Cardiac muscle cell (in vitro differentiated cells and primary cell): ENCODE measurements around the gene WDR82. TPM values are rescaled to one million over a fixed set of nuclear protein-coding genes. Genes with fewer than 3 reads are reported as not detected.

Experiments used
- DNase-seq, 2 donors: peaks; one replicate each; pipeline versions ENCODE4 v3.0.0 to v3.0.0-alpha.2; 2010 to 2017; ENCODE audit warnings: low read depth in 1 of 2, low spot score in 1 of 2
- H3K27ac ChIP-seq: fragments of 200-600 bp; sonication (generic); 2 replicates; pipeline ENCODE4 v1.5.1; 2016
- H3K27me3 ChIP-seq: fragments of 200-600 bp; sonication (generic); 2 replicates; pipeline ENCODE4 v1.6.0; 2016; ENCODE audit warnings: control low read depth
- H3K36me3 ChIP-seq: fragments of 200-600 bp; sonication (generic); 2 replicates; pipeline ENCODE4 v1.5.1; 2016; ENCODE audit warnings: control low read depth
- H3K4me1 ChIP-seq: fragments of 200-600 bp; sonication (generic); 2 replicates; pipeline ENCODE4 v1.8.1; 2017; ENCODE audit warnings: low read depth, mild to moderate bottlenecking, mixed run types
- H3K4me3 ChIP-seq: fragments of 200-600 bp; sonication (generic); 2 replicates; pipeline ENCODE4 v1.5.1; 2016; ENCODE audit warnings: mild to moderate bottlenecking
- H3K9me3 ChIP-seq: fragments of 200-600 bp; sonication (generic); 2 replicates; pipeline ENCODE4 v1.5.1; 2017; ENCODE audit warnings: low read depth, mild to moderate bottlenecking, control low read depth
- CTCF ChIP-seq: IDR thresholded peaks from 2 replicates; pipeline ENCODE4 v1.5.1; 2012; ENCODE audit warnings: low read depth, mild to moderate bottlenecking, low read length
- polyA plus RNA-seq: library from polyadenylated mRNA; unstranded; fragments of >200 nt; fragmentation: Nextera tagmentation; extraction: Ambion mirVana; gene quantifications from 2 replicates; pipeline ENCODE4 v1.2.1, GENCODE V29; 2016
- total RNA-seq: library from RNA; depleted of rRNA; stranded (reverse); fragments of >200 nt; gene quantifications from 2 replicates; pipeline ENCODE4 v1.2.3, GENCODE V29; 2016

WDR82 gene
- total and polyA plus RNA-seq, 2 experiments from 2014 or later = 30.7 to 35.4 TPM

GRCh38 chr3:52243791-52244628 lies 34.4 kb downstream of the WDR82 start:
- Histone ChIP-seq H3K36me3 (no peaks in the 10 kb centered on the region), H3K9me3 (no peaks in the 10 kb centered on the region), H3K4me1 (no peaks in the 10 kb centered on the region), H3K27ac (no peak overlapping the region), H3K4me3 (no peak overlapping the region), H3K27me3 (peaks cover 3% of the 10 kb centered on the region)
- no peak for TF ChIP-seq CTCF
- DNase-seq = no peak

- no peak for TF ChIP-seq CTCF
- H3K27me3 ChIP-seq = peaks cover 3% of the 10 kb centered on the region
- no peaks in the 10 kb centered on the region for H3K9me3 ChIP-seq
- H3K4me3 ChIP-seq = no peak overlapping the region
- peaks cover 5% of the 10 kb centered on the region for H3K4me1 ChIP-seq
- no peak for DNase-seq
- no peak overlapping the region for H3K27ac ChIP-seq
- no peaks in the 10 kb centered on the region for H3K36me3 ChIP-seq
Observed at GRCh38 chr3:52242039-52242438, 36.4 kb downstream of the WDR82 start.

- H3K36me3 ChIP-seq = no peaks in the 10 kb centered on the region
- no peak overlapping the region for H3K4me3 ChIP-seq
- peaks cover 14% of the 10 kb centered on the region for H3K4me1 ChIP-seq
- no peak for DNase-seq
- H3K27ac ChIP-seq = no peak overlapping the region
- H3K27me3 ChIP-seq = peaks cover 3% of the 10 kb centered on the region
- no peak for TF ChIP-seq CTCF
- no peaks in the 10 kb centered on the region for H3K9me3 ChIP-seq
Observed at GRCh38 chr3:52240886-52241370, 37.5 kb downstream of the WDR82 start.

GRCh38 chr3:52240059-52240885 lies 38.2 kb downstream of the WDR82 start:
- TF ChIP-seq CTCF = peak; percentile 14
- Histone ChIP-seq H3K9me3 (no peaks in the 10 kb centered on the region), H3K27ac (no peak overlapping the region), H3K4me1 (peaks cover 14% of the 10 kb centered on the region), H3K27me3 (peaks cover 3% of the 10 kb centered on the region), H3K36me3 (no peaks in the 10 kb centered on the region), H3K4me3 (peak overlapping the region; percentile 93)
- peak in 1 of 2 donors; percentile 92 for DNase-seq

GRCh38 chr3:52238761-52239701 lies 39.4 kb downstream of the WDR82 start, which contains the start of gene TWF2:
Gene TWF2 (minus strand): TSS chr3:52239158. CDS start chr3:52239016, 142 bp downstream.
- H3K4me3 ChIP-seq = peak within 1 kb of the TSS; percentile 93
- DNase-seq = peak; percentile 85 to 91
- H3K36me3 ChIP-seq = no peaks in the 10 kb centered on the region
- no peaks in the 10 kb centered on the region for H3K9me3 ChIP-seq
- TF ChIP-seq CTCF = peak; percentile 46
- no peaks in the 10 kb centered on the region for H3K27me3 ChIP-seq
- H3K27ac ChIP-seq = no peak within 1 kb of the TSS
- H3K4me1 ChIP-seq = peaks cover 14% of the 10 kb centered on the region
